Measurements from ENCODE around the gene TSPAN19.
A peak's percentile ranks its signal among the peaks of the same experiment; 100 is the strongest.

TSPAN19 gene

GRCh38 chr12:84998341-84998740, 37.7 kb downstream of the TSPAN19 start:
- no peak for DNase-seq

- no peak for DNase-seq
Measured at GRCh38 chr12:84996759-84997158, 39.3 kb downstream of the TSPAN19 start.

- DNase-seq, result no peak
Measured at GRCh38 chr12:84995641-84996040, 40.4 kb downstream of the TSPAN19 start.

GRCh38 chr12:84994426-84994825, 41.7 kb downstream of the TSPAN19 start:
- DNase-seq, result no peak

- DNase-seq, result peak; percentile 50
Measured at GRCh38 chr12:84986586-84986985, 49.5 kb downstream of the TSPAN19 start.

- no peak for DNase-seq
Measured at GRCh38 chr12:84986117-84986516, 50.0 kb downstream of the TSPAN19 start.

GRCh38 chr12:84983289-84983688, 52.8 kb downstream of the TSPAN19 start:
- DNase-seq, result no peak

GRCh38 chr12:84982888-84983287, 53.2 kb downstream of the TSPAN19 start:
- no peak for DNase-seq

GRCh38 chr12:84978921-84979320, 57.2 kb downstream of the TSPAN19 start:
- no peak for DNase-seq

- DNase-seq, result no peak
Measured at GRCh38 chr12:84976133-84976532, 59.9 kb downstream of the TSPAN19 start.

- DNase-seq, result peak; percentile 36
Measured at GRCh38 chr12:84974155-84974815, 61.8 kb downstream of the TSPAN19 start.

GRCh38 chr12:84973026-84973425, 63.1 kb downstream of the TSPAN19 start:
- DNase-seq, result no peak

- no peak for DNase-seq
Measured at GRCh38 chr12:84969226-84969625, 66.9 kb downstream of the TSPAN19 start.

Measured in retina (tissue), 1 donor.